Osteocyte (in vitro differentiated cells): ENCODE measurements around the gene CRKL. TPM values are rescaled to one million over a fixed set of nuclear protein-coding genes. Genes with fewer than 3 reads are reported as not detected.
A peak's percentile ranks its signal among the peaks of the same experiment; 100 is the strongest.

Experiments
- DNase-seq: peaks from one replicate; pipeline ENCODE4 v3.0.0; 2021; ENCODE audit warnings: mixed read lengths; ENCODE audit not compliant: unreplicated experiment; ENCODE audit errors: extremely low spot score
- H3K27ac Mint-ChIP-seq: one replicate; pipeline ENCODE4 v1.8.0; 2021; ENCODE audit warnings: mild to moderate bottlenecking, mixed read lengths; ENCODE audit not compliant: unreplicated experiment
- H3K27me3 Mint-ChIP-seq: one replicate; pipeline ENCODE4 v1.8.0; 2021; ENCODE audit warnings: mixed read lengths; ENCODE audit not compliant: unreplicated experiment
- H3K36me3 Mint-ChIP-seq: one replicate; pipeline ENCODE4 v1.8.0; 2021; ENCODE audit warnings: mixed read lengths; ENCODE audit not compliant: unreplicated experiment
- H3K4me1 Mint-ChIP-seq: one replicate; pipeline ENCODE4 v1.8.0; 2021; ENCODE audit warnings: mixed read lengths; ENCODE audit not compliant: unreplicated experiment
- H3K4me3 Mint-ChIP-seq: one replicate; pipeline ENCODE4 v1.8.0; 2021; ENCODE audit warnings: mild to moderate bottlenecking, moderate library complexity, mixed read lengths; ENCODE audit not compliant: unreplicated experiment
- H3K9me3 Mint-ChIP-seq: one replicate; pipeline ENCODE4 v1.8.0; 2021; ENCODE audit warnings: mixed read lengths; ENCODE audit not compliant: unreplicated experiment
- CTCF ChIP-seq: fragments of 200-600 bp; sonication (generic); IDR thresholded peaks from 2 replicates; pipeline ENCODE4 v1.5.0; 2021; ENCODE audit warnings: antibody characterized with exemption, mild to moderate bottlenecking, moderate library complexity
- total RNA-seq: library from RNA; stranded (reverse); gene quantifications from 2 replicates; pipeline ENCODE4 v1.2.1, GENCODE V29; 2021

Gene CRKL
- total RNA-seq, 1 donor from 2014 or later, result 56.0 TPM

- H3K9me3 Mint-ChIP-seq, result no peaks in the 10 kb centered on the region
- TF ChIP-seq CTCF, result no peak
- DNase-seq, result no peak
- H3K27ac Mint-ChIP-seq, result peak overlapping the region; percentile 5
- H3K4me1 Mint-ChIP-seq, result peaks cover 12% of the 10 kb centered on the region
- H3K36me3 Mint-ChIP-seq, result peaks cover 27% of the 10 kb centered on the region
- H3K4me3 Mint-ChIP-seq, result no peak overlapping the region
- no peaks in the 10 kb centered on the region for H3K27me3 Mint-ChIP-seq
These were observed 35.5 kb downstream of the CRKL start for GRCh38 chr22:20952544-20953341.

DNA sequence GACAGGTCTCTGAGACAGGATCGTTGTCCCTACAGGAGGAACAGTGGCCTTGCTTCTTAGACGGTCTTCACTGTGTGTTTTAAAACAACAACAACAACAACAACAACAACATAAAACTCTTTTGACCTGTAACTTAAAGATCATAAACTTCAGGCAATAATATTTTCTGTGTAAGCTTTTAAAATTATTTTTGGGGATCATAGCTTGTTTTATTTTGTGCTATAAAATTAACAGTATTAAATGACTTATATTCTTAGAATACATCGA lies 36.1 kb downstream of the CRKL start:
- no peak for TF ChIP-seq CTCF
- H3K27ac Mint-ChIP-seq, result no peak overlapping the region
- H3K9me3 Mint-ChIP-seq, result no peaks in the 10 kb centered on the region
- DNase-seq, result no peak
- no peak overlapping the region for H3K4me3 Mint-ChIP-seq
- peaks cover 27% of the 10 kb centered on the region for H3K36me3 Mint-ChIP-seq
- no peaks in the 10 kb centered on the region for H3K27me3 Mint-ChIP-seq
- peaks cover 13% of the 10 kb centered on the region for H3K4me1 Mint-ChIP-seq

GRCh38 chr22:20953668-20954500 lies 36.7 kb downstream of the CRKL start:
- H3K27ac Mint-ChIP-seq, result no peak overlapping the region
- H3K36me3 Mint-ChIP-seq, result peaks cover 27% of the 10 kb centered on the region
- DNase-seq, result no peak
- peaks cover 14% of the 10 kb centered on the region for H3K4me1 Mint-ChIP-seq
- no peak overlapping the region for H3K4me3 Mint-ChIP-seq
- H3K27me3 Mint-ChIP-seq, result no peaks in the 10 kb centered on the region
- no peaks in the 10 kb centered on the region for H3K9me3 Mint-ChIP-seq
- no peak for TF ChIP-seq CTCF

DNA sequence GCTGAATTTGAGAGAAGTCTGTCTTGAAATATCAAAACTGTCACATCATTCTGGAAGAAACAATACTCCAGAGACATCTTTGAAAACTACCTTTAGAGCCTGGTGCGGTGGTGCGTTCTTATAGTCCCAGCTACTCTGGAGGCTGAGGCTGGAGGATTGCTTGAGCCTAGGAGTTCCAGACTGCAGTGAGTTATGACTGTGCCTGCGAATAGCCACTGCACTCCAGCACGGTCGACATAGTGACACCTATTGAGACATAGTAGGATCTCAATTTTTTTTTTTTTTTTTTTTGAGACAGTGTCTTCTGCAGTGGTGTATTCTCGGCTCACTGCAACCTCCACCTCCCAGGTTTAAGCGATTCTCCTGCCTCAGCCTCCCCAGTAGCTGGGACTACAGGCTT lies 38.3 kb downstream of the CRKL start:
- Mint-ChIP-seq H3K27ac (no peak overlapping the region), H3K4me3 (no peak overlapping the region), H3K9me3 (no peaks in the 10 kb centered on the region), H3K4me1 (peaks cover 14% of the 10 kb centered on the region), H3K36me3 (peaks cover 20% of the 10 kb centered on the region), H3K27me3 (no peaks in the 10 kb centered on the region)
- DNase-seq, result no peak
- no peak for TF ChIP-seq CTCF
